H1 (cell line): ENCODE results near the gene C1GALT1. TPM values are rescaled to one million over a fixed set of nuclear protein-coding genes. Genes with fewer than 3 reads are reported as not detected.

Experiments used
- CTCF ChIA-PET: fragments of 300-600 bp; sonication (Branson Sonifier 250); formaldehyde crosslinking; loops from one replicate; lab custom pipeline; 2021; ENCODE audit not compliant: partially characterized antibody; lab: Charles Lee
- POLR2A ChIA-PET: fragments of 300-600 bp; sonication (Branson Sonifier 250); formaldehyde crosslinking; loops from one replicate; lab custom pipeline; 2021; ENCODE audit warnings: inconsistent platforms; ENCODE audit not compliant: partially characterized antibody; lab: Charles Lee
- DNase-seq, 2 experiments: peaks; one replicate each; pipeline versions ENCODE4 v3.0.0 to v3.0.0-alpha.2; 2010 to 2022; ENCODE audit warnings: low spot score in 2 of 2, low read depth in 1 of 2, mixed read lengths in 1 of 2
- FAIRE-seq: peaks from 2 replicates; lab custom pipeline; 2011; peaks lifted over from hg19 to GRCh38; lab: Jason Lieb, UNC
- H2AFZ ChIP-seq: 2 replicates; pipeline ENCODE4 v1.8.1; 2012; ENCODE audit warnings: low read length, inconsistent platforms
- H2AK5ac ChIP-seq: 2 replicates; pipeline ENCODE4 v1.6.1; 2013; ENCODE audit warnings: low read depth, low read length
- H2BK120ac ChIP-seq: replicated peaks from 2 replicates; pipeline ENCODE3; 2013; ENCODE audit warnings: low read depth, low read length, inconsistent platforms
- H2BK12ac ChIP-seq: 2 replicates; pipeline ENCODE4 v1.6.1; 2013; ENCODE audit warnings: low read depth, low read length
- H2BK15ac ChIP-seq: 2 replicates; pipeline ENCODE4 v1.6.1; 2013; ENCODE audit warnings: low read length
- H2BK20ac ChIP-seq: 2 replicates; pipeline ENCODE4 v1.6.1; 2013; ENCODE audit warnings: low read length
- H2BK5ac ChIP-seq: 2 replicates; pipeline ENCODE4 v1.6.1; 2013; ENCODE audit warnings: low read depth, low read length
- H3K14ac ChIP-seq: 2 replicates; pipeline ENCODE4 v1.6.1; 2013; ENCODE audit warnings: inconsistent platforms; ENCODE audit not compliant: insufficient read length
- H3K18ac ChIP-seq: 2 replicates; pipeline ENCODE4 v1.6.1; 2013; ENCODE audit warnings: low read length; ENCODE audit errors: extremely low read depth
- H3K23ac ChIP-seq: 2 replicates; pipeline ENCODE4 v1.6.1; 2013; ENCODE audit warnings: inconsistent platforms; ENCODE audit not compliant: insufficient read length
- H3K23me2 ChIP-seq: 2 replicates; pipeline ENCODE4 v1.6.1; 2013; ENCODE audit warnings: low read depth, low read length
- H3K27ac ChIP-seq: 2 replicates; pipeline ENCODE4 v1.6.1; 2011; ENCODE audit warnings: low read depth, low read length, inconsistent platforms
- H3K27me3 ChIP-seq, 4 experiments: replicated peaks in 1 of 4; 1 replicate in 1 of 4; 2 replicates in 3 of 4; pipeline versions ENCODE4 v1.6.1 to v1.8.1; 2011 to 2013; ENCODE audit warnings: low read length in 3 of 4, mild to moderate bottlenecking in 3 of 4, inconsistent platforms in 2 of 4, mixed read lengths in 2 of 4, moderate library complexity in 1 of 4; ENCODE audit not compliant: control insufficient read depth in 3 of 4, insufficient read depth in 3 of 4; ENCODE audit errors: extremely low read depth in 1 of 4
- H3K36me3 ChIP-seq, 4 experiments: 2 replicates each; pipeline versions ENCODE4 v1.6.1 to v1.8.1; 2011 to 2013; ENCODE audit warnings: mild to moderate bottlenecking in 4 of 4, low read length in 3 of 4, moderate library complexity in 2 of 4, control low read depth in 1 of 4, inconsistent platforms in 1 of 4; ENCODE audit not compliant: insufficient read depth in 4 of 4, control insufficient read depth in 2 of 4
- H3K4ac ChIP-seq: replicated peaks from 2 replicates; pipeline ENCODE3; 2013; ENCODE audit warnings: low read length, low read depth, mixed read lengths, inconsistent platforms; ENCODE audit not compliant: insufficient read length
- H3K4me1 ChIP-seq, 4 experiments: replicated peaks in 1 of 4; 1 replicate in 1 of 4; 2 replicates in 3 of 4; pipeline versions ENCODE4 v1.6.1 to v1.8.1; 2011 to 2013; ENCODE audit warnings: low read length in 3 of 4, inconsistent platforms in 2 of 4, mixed read lengths in 1 of 4; ENCODE audit not compliant: insufficient read depth in 4 of 4, control insufficient read depth in 3 of 4
- H3K4me2 ChIP-seq, 2 experiments: 2 replicates each; pipeline versions ENCODE4 v1.6.1 to v1.8.1; 2011 to 2013; ENCODE audit warnings: low read depth in 2 of 2, low read length in 2 of 2, control low read depth in 1 of 2, inconsistent platforms in 1 of 2, mild to moderate bottlenecking in 1 of 2; ENCODE audit not compliant: insufficient read depth in 1 of 2
- H3K4me3 ChIP-seq, 4 experiments: fragments of 200-600, 300-600 bp in 1 of 4; sonication (generic), shearing (Covaris generic), sonication (Bioruptor Twin) in 1 of 4; 2 replicates each; pipeline versions ENCODE4 v1.5.1 to v1.8.1; 2011 to 2016; ENCODE audit warnings: low read length in 4 of 4, low read depth in 3 of 4, control low read depth in 2 of 4, inconsistent platforms in 2 of 4, mild to moderate bottlenecking in 2 of 4, mixed read lengths in 1 of 4, moderate library complexity in 1 of 4; ENCODE audit not compliant: insufficient read depth in 2 of 4; ENCODE audit errors: extremely low read depth in 1 of 4
- H3K56ac ChIP-seq: replicated peaks from 2 replicates; pipeline ENCODE3; 2013; ENCODE audit warnings: low read depth, mild to moderate bottlenecking, mixed read lengths, low read length, inconsistent platforms; ENCODE audit not compliant: insufficient read length
- H3K79me1 ChIP-seq: 2 replicates; pipeline ENCODE4 v1.6.1; 2013; ENCODE audit warnings: low read depth, low read length, control low read depth
- H3K79me2 ChIP-seq, 2 experiments: 2 replicates each; pipeline versions ENCODE4 v1.6.1 to v1.8.1; 2012 to 2013; ENCODE audit warnings: low read length in 2 of 2, mild to moderate bottlenecking in 2 of 2, inconsistent platforms in 1 of 2; ENCODE audit not compliant: insufficient read depth in 2 of 2, control insufficient read depth in 1 of 2
- H3K9ac ChIP-seq, 4 experiments: replicated peaks in 1 of 4; 1 replicate in 1 of 4; 2 replicates in 3 of 4; pipeline versions ENCODE4 v1.6.1 to v1.8.1; 2011 to 2013; ENCODE audit warnings: low read depth in 3 of 4, low read length in 3 of 4, control low read depth in 2 of 4, mild to moderate bottlenecking in 2 of 4, moderate library complexity in 2 of 4, inconsistent platforms in 1 of 4; ENCODE audit errors: extremely low read depth in 1 of 4
- H3K9me3 ChIP-seq, 2 experiments: 2 replicates each; pipeline versions ENCODE4 v1.6.1 to v1.8.1; 2012 to 2013; ENCODE audit warnings: mild to moderate bottlenecking in 2 of 2, moderate library complexity in 2 of 2, control low read depth in 1 of 2, inconsistent platforms in 1 of 2, low read depth in 1 of 2, low read length in 1 of 2, mixed read lengths in 1 of 2; ENCODE audit not compliant: insufficient read depth in 2 of 2
- H4K20me1 ChIP-seq, 2 experiments: replicated peaks in 1 of 2; 2 replicates each; pipeline versions ENCODE3 to v1.8.1; 2011 to 2013; ENCODE audit warnings: inconsistent platforms in 2 of 2, low read length in 2 of 2, mild to moderate bottlenecking in 1 of 2; ENCODE audit not compliant: insufficient read depth in 2 of 2, control insufficient read depth in 1 of 2
- H4K5ac ChIP-seq: 2 replicates; pipeline ENCODE4 v1.6.1; 2013; ENCODE audit warnings: low read length, low read depth, mixed read lengths, inconsistent platforms; ENCODE audit not compliant: insufficient read length
- H4K8ac ChIP-seq: 2 replicates; pipeline ENCODE4 v1.8.0; 2013; ENCODE audit warnings: mild to moderate bottlenecking, moderate library complexity, low read length, inconsistent platforms; ENCODE audit not compliant: insufficient read depth; ENCODE audit errors: extremely low read depth
- H4K91ac ChIP-seq: replicated peaks from 2 replicates; pipeline ENCODE3; 2013; ENCODE audit warnings: low read length, mixed read lengths, inconsistent platforms; ENCODE audit not compliant: insufficient read length
- CEBPB ChIP-seq: IDR thresholded peaks from 2 replicates; pipeline ENCODE4 v1.6.1; 2012; ENCODE audit warnings: low read depth, low read length
- EP300 ChIP-seq, 2 experiments: IDR thresholded peaks; 1 replicate in 1 of 2; 2 replicates in 1 of 2; pipeline ENCODE4 v1.6.1; 2011 to 2012; ENCODE audit warnings: low read depth in 2 of 2, low read length in 2 of 2, mild to moderate bottlenecking in 2 of 2, borderline replicate concordance in 1 of 2, inconsistent platforms in 1 of 2, moderate library complexity in 1 of 2
- GABPA ChIP-seq: IDR thresholded peaks from 2 replicates; pipeline ENCODE4 v1.6.1; 2011; ENCODE audit warnings: mild to moderate bottlenecking, low read length, moderate library complexity, borderline replicate concordance; ENCODE audit not compliant: insufficient read depth
- PHF8 ChIP-seq: fragments of 200-600 bp; sonication (generic); conservative IDR thresholded peaks from 2 replicates; pipeline ENCODE4 v1.7.1; 2012; ENCODE audit warnings: low read depth, mild to moderate bottlenecking, inconsistent platforms, low read length, moderate library complexity
- SIX5 ChIP-seq: IDR thresholded peaks from 2 replicates; pipeline ENCODE4 v1.6.1; 2011; ENCODE audit warnings: mild to moderate bottlenecking, low read depth, low read length
- TAF7 ChIP-seq: optimal IDR thresholded peaks from 2 replicates; pipeline ENCODE3; 2011; ENCODE audit warnings: low read depth, mild to moderate bottlenecking, inconsistent platforms, low read length, moderate library complexity, borderline replicate concordance
- ZNF274 ChIP-seq: IDR thresholded peaks from 2 replicates; pipeline ENCODE4 v1.7.0; 2012; ENCODE audit warnings: low read length, borderline replicate concordance; ENCODE audit errors: extremely low read depth
- polyA plus RNA-seq, 7 experiments: library from polyadenylated mRNA; depleted of rRNA in 3 of 7; stranded (reverse) in 5 of 7; unstranded in 2 of 7; fragments of >200 nt in 5 of 7; fragments of 200-250 nt in 2 of 7; gene quantifications; 1 replicate in 5 of 7; 2 replicates in 1 of 7; 4 replicates in 1 of 7; pipeline versions ENCODE4 v1.2.1 to v1.2.3, GENCODE V29; 2011 to 2013; ENCODE audit warnings: missing spikeins in 2 of 7, mixed read lengths in 2 of 7
- total RNA-seq: library from RNA; stranded (reverse); fragmentation: NEBNext Ultra II Directional; extraction: Animal tissue kit (Norgen Biotek cat#: 25700); gene quantifications from 2 replicates; pipeline ENCODE4 v1.2.1, GENCODE V29; 2021
- TF ChIP-seq, protein P1 (sequence below): IDR thresholded peaks from 2 replicates; pipeline ENCODE4 v1.6.1; 2011; ENCODE audit warnings: low read depth, mild to moderate bottlenecking, low read length; ENCODE audit not compliant: insufficient read depth

Gene C1GALT1
- total and polyA plus RNA-seq, 2 of the 8 experiments (the other 6 are each of a cell fraction or from before 2014, with no cell fraction given): 18.7 to 94.2 TPM

DNA sequence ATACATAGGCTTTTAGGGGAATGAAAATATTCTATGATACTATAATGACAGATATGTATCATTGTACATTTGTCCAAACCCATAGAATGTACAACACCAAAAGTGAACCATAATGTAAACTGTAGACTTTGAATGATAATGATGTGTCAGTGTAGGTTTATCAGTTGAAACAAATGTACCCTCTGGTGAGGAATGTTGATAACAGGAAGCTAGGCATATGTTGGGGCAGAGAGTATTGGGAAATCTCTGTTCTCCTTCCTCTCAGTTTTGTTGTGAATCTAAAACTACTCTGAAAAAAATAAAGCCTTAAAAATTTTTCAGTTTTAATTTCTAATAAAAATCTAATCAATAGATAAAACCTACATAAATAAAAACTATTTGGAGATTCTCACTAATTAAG, 36.9 kb downstream of the C1GALT1 start:
- Histone ChIP-seq H3K23me2 (no peaks in the 10 kb centered on the region), H3K9me3 (no peaks in the 10 kb centered on the region), H2BK15ac (no peak overlapping the region), H3K27me3 (no peaks in the 10 kb centered on the region), H3K4me1 (peaks cover 0 to 12% (median 4%) of the 10 kb centered on the region in 4 experiments; a peak in 4 of 7 replicates), H4K91ac (no peak overlapping the region), H3K36me3 (peaks cover 0 to 44% (median 19%) of the 10 kb centered on the region in 4 experiments; a peak in 4 of 8 replicates), H3K79me1 (peaks cover 9% of the 10 kb centered on the region), H3K14ac (no peak overlapping the region), H3K4me2 (no peak overlapping the region), H4K5ac (no peak overlapping the region), H2BK120ac (no peak overlapping the region), H4K20me1 (peaks cover 0 to 1% of the 10 kb centered on the region in 2 experiments), H2AFZ (no peak overlapping the region), H3K79me2 (peaks cover 5 to 95% of the 10 kb centered on the region in 2 experiments), H3K56ac (no peak overlapping the region), H2BK20ac (no peak overlapping the region), H2BK5ac (no peak overlapping the region), H2AK5ac (no peak overlapping the region), H3K9ac (no peak overlapping the region), H3K4me3 (no peak overlapping the region), H2BK12ac (no peak overlapping the region), H3K18ac (no peak overlapping the region), H3K27ac (no peak overlapping the region), H3K23ac (no peak overlapping the region), H3K4ac (no peak overlapping the region), H4K8ac (no peak overlapping the region)
- no peak for DNase-seq
- CTCF ChIA-PET: interaction anchor here (0.9 kb wide), 1 partner anchor 9 kb away, joined by 3 read pairs; no protein-coding TSS in a partner anchor
- no peak for TF ChIP-seq GABPA
- no peak for TF ChIP-seq SIX5
- no peak for TF ChIP-seq PHF8
- TF ChIP-seq CEBPB: no peak
- TF ChIP-seq ZNF274: no peak
- TF ChIP-seq EP300 (IDR thresholded peaks at IDR 0.05; ENCODE audit: borderline replicate concordance in 1 of 2, low read depth in 2 of 2, low read length in 2 of 2): no peak
- TF ChIP-seq, protein P1, sequence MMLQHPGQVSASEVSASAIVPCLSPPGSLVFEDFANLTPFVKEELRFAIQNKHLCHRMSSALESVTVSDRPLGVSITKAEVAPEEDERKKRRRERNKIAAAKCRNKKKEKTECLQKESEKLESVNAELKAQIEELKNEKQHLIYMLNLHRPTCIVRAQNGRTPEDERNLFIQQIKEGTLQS: no peak
- TF ChIP-seq TAF7: no peak
- FAIRE-seq: no peak
- POLR2A ChIA-PET: interaction anchor here (1.4 kb wide), 1 partner anchor 9 kb away, joined by 4 read pairs; no protein-coding TSS in a partner anchor
